CD14-positive monocyte (primary cell): Measurements from ENCODE around the gene SBSN. TPM values are rescaled to one million over a fixed set of nuclear protein-coding genes. Genes with fewer than 3 reads are reported as not detected.

Source experiments
- DNase-seq, 3 donors: peaks; one replicate each; pipeline ENCODE4 v3.0.0-alpha.2; 2011 to 2022
- H2AFZ ChIP-seq: 2 replicates; pipeline ENCODE4 v1.6.0; 2012; ENCODE audit warnings: mild to moderate bottlenecking, low read depth, low read length, inconsistent platforms; ENCODE audit not compliant: insufficient read depth, poor library complexity, severe bottlenecking
- H3K27ac ChIP-seq, 2 donors: 1 replicate in 1 of 2; 2 replicates in 1 of 2; pipeline ENCODE4 v1.5.1; 2012 to 2013; ENCODE audit warnings: low read length in 2 of 2, control low read depth in 1 of 2, inconsistent platforms in 1 of 2, low read depth in 1 of 2, mild to moderate bottlenecking in 1 of 2
- H3K27me3 ChIP-seq, 2 donors: one replicate each; pipeline versions ENCODE4 v1.6.0 to v1.6.1; 2011 to 2013; ENCODE audit warnings: low read length in 2 of 2; ENCODE audit not compliant: control insufficient read depth in 2 of 2, insufficient read depth in 2 of 2
- H3K36me3 ChIP-seq, 2 donors: replicated peaks in 1 of 2; 1 replicate in 1 of 2; 2 replicates in 1 of 2; pipeline versions ENCODE4 v1.5.1 to v1.6.1; 2012 to 2013; ENCODE audit warnings: low read length in 2 of 2, control low read depth in 1 of 2, inconsistent platforms in 1 of 2, mild to moderate bottlenecking in 1 of 2; ENCODE audit not compliant: insufficient read depth in 2 of 2, control insufficient read depth in 1 of 2
- H3K4me1 ChIP-seq, 2 donors: 1 replicate in 1 of 2; 2 replicates in 1 of 2; pipeline versions ENCODE4 v1.5.1 to v1.6.1; 2012 to 2013; ENCODE audit warnings: low read length in 2 of 2, control low read depth in 1 of 2, inconsistent platforms in 1 of 2, mild to moderate bottlenecking in 1 of 2, moderate library complexity in 1 of 2; ENCODE audit not compliant: insufficient read depth in 2 of 2, control insufficient read depth in 1 of 2
- H3K4me2 ChIP-seq: replicated peaks from 2 replicates; pipeline ENCODE3; 2012; ENCODE audit warnings: low read length, moderate library complexity, mild to moderate bottlenecking; ENCODE audit not compliant: poor library complexity, severe bottlenecking; ENCODE audit errors: extremely low read depth
- H3K4me3 ChIP-seq, 3 experiments: fragments of 200-600 bp in 1 of 3; sonication (generic) in 1 of 3; replicated peaks in 1 of 3; 1 replicate in 2 of 3; 2 replicates in 1 of 3; pipeline ENCODE4 v1.5.1; 2011 to 2013; ENCODE audit warnings: low read length in 3 of 3, mild to moderate bottlenecking in 3 of 3, control low read depth in 2 of 3, low read depth in 2 of 3, inconsistent platforms in 1 of 3, moderate library complexity in 1 of 3
- H3K79me2 ChIP-seq: 2 replicates; pipeline ENCODE4 v1.6.0; 2012; ENCODE audit warnings: mild to moderate bottlenecking, control low read depth, inconsistent platforms, low read length, moderate library complexity; ENCODE audit not compliant: insufficient read depth
- H3K9ac ChIP-seq: 2 replicates; pipeline ENCODE4 v1.6.0; 2017; ENCODE audit warnings: low read length, mild to moderate bottlenecking; ENCODE audit not compliant: insufficient read depth, poor library complexity, severe bottlenecking
- H3K9me3 ChIP-seq, 2 donors: replicated peaks in 1 of 2; 1 replicate in 1 of 2; 2 replicates in 1 of 2; pipeline versions ENCODE4 v1.5.1 to v1.6.1; 2012 to 2013; ENCODE audit warnings: low read length in 2 of 2, control low read depth in 1 of 2; ENCODE audit not compliant: control insufficient read depth in 1 of 2, insufficient read depth in 1 of 2
- H4K20me1 ChIP-seq: 2 replicates; pipeline ENCODE4 v1.6.0; 2012; ENCODE audit warnings: mild to moderate bottlenecking, low read length, control low read depth, moderate library complexity; ENCODE audit not compliant: insufficient read depth
- H3K27ac Mint-ChIP-seq, 7 donors: one replicate each; pipeline ENCODE4 v1.8.0; 2020; ENCODE audit warnings: mild to moderate bottlenecking in 7 of 7, mixed read lengths in 7 of 7, moderate library complexity in 6 of 7, inconsistent platforms in 2 of 7
- H3K27me3 Mint-ChIP-seq, 3 donors: one replicate each; pipeline ENCODE4 v1.8.0; 2021 to 2022; ENCODE audit warnings: low read depth in 3 of 3, mild to moderate bottlenecking in 3 of 3, mixed read lengths in 3 of 3, moderate library complexity in 3 of 3, inconsistent platforms in 1 of 3
- H3K36me3 Mint-ChIP-seq, 2 donors: one replicate each; pipeline ENCODE4 v1.8.0; 2020; ENCODE audit warnings: mixed read lengths in 2 of 2, inconsistent platforms in 1 of 2, mild to moderate bottlenecking in 1 of 2
- H3K4me1 Mint-ChIP-seq: one replicate; pipeline ENCODE4 v1.8.0; 2020; ENCODE audit warnings: mild to moderate bottlenecking, mixed read lengths
- H3K4me3 Mint-ChIP-seq, 2 donors: one replicate each; pipeline ENCODE4 v1.8.0; 2020; ENCODE audit warnings: mild to moderate bottlenecking in 2 of 2, mixed read lengths in 2 of 2, moderate library complexity in 1 of 2
- H3K9me3 Mint-ChIP-seq, 7 donors: one replicate each; pipeline ENCODE4 v1.8.0; 2020 to 2022; ENCODE audit warnings: mixed read lengths in 7 of 7, mild to moderate bottlenecking in 6 of 7, moderate library complexity in 6 of 7, inconsistent platforms in 2 of 7
- WGBS: methylation state at CpG from one replicate; pipeline ENCODE4 v1.1.5; 2013; ENCODE audit warnings: missing lambda C conversion rate; ENCODE audit not compliant: insufficient coverage; 5-methylcytosine and 5-hydroxymethylcytosine counted together
- intact Hi-C, 2 donors: fragments of 100-400 bp; cut with micrococcal nuclease; formaldehyde crosslinking; loops; one replicate each; pipeline versions ENCODE4 v1.15.0 to v1.15.1; 2023
- polyA plus RNA-seq, 3 donors: library from polyadenylated mRNA; depleted of rRNA in 1 of 3; unstranded in 2 of 3; stranded (reverse) in 1 of 3; fragments of 300-500 nt in 2 of 3; fragments of >200 nt in 1 of 3; fragmentation: Illumina TruSeq in 2 of 3; gene quantifications; 1 replicate in 2 of 3; 2 replicates in 1 of 3; pipeline ENCODE4 v1.2.3, GENCODE V29; 2012 to 2021
- TF ChIP-seq, protein P1 (sequence below): fragments of 200-600 bp; IDR thresholded peaks from one replicate; pipeline ENCODE4 v1.8.0; 2022; ENCODE audit warnings: antibody characterized with exemption, mild to moderate bottlenecking

SBSN gene
- polyA plus RNA-seq, 3 donors, result not detected

- Histone ChIP-seq H3K4me1 (no peaks in the 10 kb centered on the region), H3K79me2 (no peaks in the 10 kb centered on the region), H3K27me3 (no peaks in the 10 kb centered on the region), H3K9me3 (no peaks in the 10 kb centered on the region), H4K20me1 (no peaks in the 10 kb centered on the region), H2AFZ (no peak overlapping the region), H3K4me3 (no peak overlapping the region), H3K9ac (no peak overlapping the region), H3K27ac (no peak overlapping the region), H3K36me3 (no peaks in the 10 kb centered on the region), H3K4me2 (no peak overlapping the region)
- Mint-ChIP-seq H3K27ac (no peak overlapping the region), H3K27me3 (peaks cover 0 to 2% (median 0%) of the 10 kb centered on the region in 3 donors), H3K4me3 (no peak overlapping the region), H3K36me3 (no peaks in the 10 kb centered on the region), H3K4me1 (peaks cover 4% of the 10 kb centered on the region), H3K9me3 (no peaks in the 10 kb centered on the region)
- no peak for DNase-seq
- TF ChIP-seq, protein P1, sequence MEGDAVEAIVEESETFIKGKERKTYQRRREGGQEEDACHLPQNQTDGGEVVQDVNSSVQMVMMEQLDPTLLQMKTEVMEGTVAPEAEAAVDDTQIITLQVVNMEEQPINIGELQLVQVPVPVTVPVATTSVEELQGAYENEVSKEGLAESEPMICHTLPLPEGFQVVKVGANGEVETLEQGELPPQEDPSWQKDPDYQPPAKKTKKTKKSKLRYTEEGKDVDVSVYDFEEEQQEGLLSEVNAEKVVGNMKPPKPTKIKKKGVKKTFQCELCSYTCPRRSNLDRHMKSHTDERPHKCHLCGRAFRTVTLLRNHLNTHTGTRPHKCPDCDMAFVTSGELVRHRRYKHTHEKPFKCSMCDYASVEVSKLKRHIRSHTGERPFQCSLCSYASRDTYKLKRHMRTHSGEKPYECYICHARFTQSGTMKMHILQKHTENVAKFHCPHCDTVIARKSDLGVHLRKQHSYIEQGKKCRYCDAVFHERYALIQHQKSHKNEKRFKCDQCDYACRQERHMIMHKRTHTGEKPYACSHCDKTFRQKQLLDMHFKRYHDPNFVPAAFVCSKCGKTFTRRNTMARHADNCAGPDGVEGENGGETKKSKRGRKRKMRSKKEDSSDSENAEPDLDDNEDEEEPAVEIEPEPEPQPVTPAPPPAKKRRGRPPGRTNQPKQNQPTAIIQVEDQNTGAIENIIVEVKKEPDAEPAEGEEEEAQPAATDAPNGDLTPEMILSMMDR, result no peak
- intact Hi-C loops, result loop anchor here (5.0 kb wide), 2 partner anchors 57 to 202 kb away; no protein-coding TSS in a partner anchor
- 100% methylated on average over 10 of the region's 14 CpGs for WGBS
These were observed 54.0 kb downstream of the SBSN start for GRCh38 chr19:35474104-35474503.

Other genes with a start within 250 kb of the SBSN start
- under 1 TPM in 1 of 3 donors, not detected in 2; 0.25 TPM for gene HAMP, start 245.8 kb downstream of the SBSN start, polyA plus RNA-seq
- gene MAG, start 236.2 kb downstream of the SBSN start, polyA plus RNA-seq, result not detected
- 1 to 10 TPM in 1 of 3 donors, under 1 TPM in 2; 0.24 to 4.8 (median 0.88) TPM for gene CD22, start 199.1 kb downstream of the SBSN start, polyA plus RNA-seq
- under 1 TPM in 1 of 3 donors, not detected in 2; 0.04 TPM for gene FFAR1, start 180.4 kb downstream of the SBSN start, polyA plus RNA-seq
- 10 to 100 TPM in 1 of 3 donors, 1 to 10 TPM in 2; 1.2 to 17.9 (median 1.2) TPM for gene FFAR3, start 169.9 kb downstream of the SBSN start, polyA plus RNA-seq
- 1 to 10 TPM in 1 of 3 donors, under 1 TPM in 1, not detected in 1; 0.17 to 2.9 TPM for gene GPR42, start 157.2 kb downstream of the SBSN start, polyA plus RNA-seq
- 10 to 100 TPM in 2 of 3 donors, 1 to 10 TPM in 1; 5.7 to 38.7 (median 10.8) TPM for gene FFAR2, start 80.1 kb downstream of the SBSN start, polyA plus RNA-seq
- not detected for gene KRTDAP, start 37.8 kb downstream of the SBSN start, polyA plus RNA-seq
- gene DMKN, start 14.7 kb downstream of the SBSN start, polyA plus RNA-seq, result not detected
- gene GAPDHS, start 5.1 kb upstream of the SBSN start, polyA plus RNA-seq, result not detected
- 100 to 1,000 TPM in 2 of 3 donors, 10 to 100 TPM in 1; 75.5 to 165 (median 165) TPM for gene TMEM147, start 17.3 kb upstream of the SBSN start, polyA plus RNA-seq
- not detected for gene ATP4A, start 35.3 kb upstream of the SBSN start, polyA plus RNA-seq
- not detected for gene PMIS2, start 57.9 kb upstream of the SBSN start, polyA plus RNA-seq
- 1 to 10 TPM in 1 of 3 donors, under 1 TPM in 2; 0.94 to 6.3 (median 0.99) TPM for gene HAUS5, start 84.4 kb upstream of the SBSN start, polyA plus RNA-seq
- 10 to 100 TPM; 29.5 to 53.3 (median 50.3) TPM for gene RBM42, start 100.7 kb upstream of the SBSN start, polyA plus RNA-seq
- gene ETV2, start 113.4 kb upstream of the SBSN start, polyA plus RNA-seq, result under 1 TPM; 0.17 to 0.93 (median 0.82) TPM
- gene COX6B1, start 120.0 kb upstream of the SBSN start, polyA plus RNA-seq, result 100 to 1,000 TPM; 611 to 948 (median 825) TPM
- not detected for gene UPK1A, start 138.2 kb upstream of the SBSN start, polyA plus RNA-seq
- gene ZBTB32, start 176.2 kb upstream of the SBSN start, polyA plus RNA-seq, result under 1 TPM in 1 of 3 donors, not detected in 2; 0.05 TPM
- gene KMT2B, start 189.7 kb upstream of the SBSN start, polyA plus RNA-seq, result 10 to 100 TPM in 1 of 3 donors, under 1 TPM in 2; 0.32 to 63.6 (median 0.65) TPM
- 100 to 1,000 TPM in 2 of 3 donors, 10 to 100 TPM in 1; 80.5 to 144 (median 119) TPM for gene IGFLR1, start 214.1 kb upstream of the SBSN start, polyA plus RNA-seq
- 100 to 1,000 TPM in 1 of 3 donors, 1 to 10 TPM in 2; 6.2 to 140 (median 8.7) TPM for gene U2AF1L4, start 217.1 kb upstream of the SBSN start, polyA plus RNA-seq
- 100 to 1,000 TPM in 2 of 3 donors, 10 to 100 TPM in 1; 29.7 to 149 (median 129) TPM for gene PSENEN, start 217.3 kb upstream of the SBSN start, polyA plus RNA-seq
- gene LIN37, start 220.3 kb upstream of the SBSN start, polyA plus RNA-seq, result 10 to 100 TPM in 1 of 3 donors, 1 to 10 TPM in 2; 5.6 to 28.6 (median 7.2) TPM
- gene HSPB6, start 228.7 kb upstream of the SBSN start, polyA plus RNA-seq, result not detected
- 10 to 100 TPM in 1 of 3 donors, 1 to 10 TPM in 2; 1.8 to 14.7 (median 2.9) TPM for gene PROSER3, start 229.9 kb upstream of the SBSN start, polyA plus RNA-seq
- gene ARHGAP33, start 247.3 kb upstream of the SBSN start, polyA plus RNA-seq, result 1 to 10 TPM in 1 of 3 donors, not detected in 2; 8.6 TPM